Measurements from ENCODE around the gene TSHZ2. TPM values are rescaled to one million over a fixed set of nuclear protein-coding genes. Genes with fewer than 3 reads are reported as not detected.

TSHZ2 gene
- total and polyA plus RNA-seq, 9 of the 15 experiments (the other 6 are each of a cell fraction or from before 2014, with no cell fraction given) = 0.03 to 0.20 (median 0.05) TPM; not detected in 4

DNA sequence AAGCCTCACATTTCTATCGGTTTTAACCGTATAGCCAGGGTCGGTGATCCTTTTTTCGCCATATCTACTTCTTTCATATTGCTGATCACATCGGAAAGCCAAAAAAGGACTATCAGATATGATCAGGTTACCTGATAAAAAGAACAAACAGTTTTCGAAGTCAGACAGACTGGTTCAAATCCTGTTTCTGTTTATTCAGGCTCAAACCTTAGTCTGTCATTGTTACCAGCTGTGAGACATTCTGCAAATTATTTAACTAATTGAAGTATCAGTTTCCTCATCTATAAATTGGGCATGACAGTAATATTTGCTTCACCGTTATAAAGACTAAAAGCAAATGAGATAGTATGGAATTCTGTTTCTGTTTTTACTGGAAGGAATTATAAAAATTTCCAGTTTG is 111.3 kb downstream of the TSHZ2 start:
- Histone ChIP-seq H3K27me3 (ENCODE audit: control insufficient read depth in 2 of 2, insufficient read depth in 2 of 2, low read length in 2 of 2) (peaks cover 11 to 12% of the 10 kb centered on the region in 2 experiments), H3K4me3 (no peak overlapping the region), H3K9ac (ENCODE audit: insufficient read depth in 1 of 2, low read depth in 2 of 2, low read length in 2 of 2) (no peak overlapping the region), H3K79me2 (ENCODE audit: control insufficient read depth, insufficient read depth, low read length) (no peaks in the 10 kb centered on the region), H3K27ac (ENCODE audit: extremely low read depth, low read depth, low read length) (no peak overlapping the region), H4K20me1 (replicated peaks; ENCODE audit: control insufficient read depth, insufficient read depth, low read length) (no peaks in the 10 kb centered on the region), H3K9me1 (ENCODE audit: control insufficient read depth, insufficient read depth, low read length) (no peaks in the 10 kb centered on the region), H3K36me3 (ENCODE audit: control insufficient read depth, insufficient read depth, low read length) (no peaks in the 10 kb centered on the region), H2AFZ (ENCODE audit: low read depth, low read length) (no peak overlapping the region), H3K4me2 (ENCODE audit: insufficient read depth, low read length) (no peak overlapping the region), H3K4me1 (replicated peaks in 1 of 2; ENCODE audit: control insufficient read depth in 2 of 2, insufficient read depth in 2 of 2, low read length in 2 of 2) (no peaks in the 10 kb centered on the region), H3K9me3 (replicated peaks; ENCODE audit: control insufficient read depth, insufficient read depth, low read depth, low read length) (no peaks in the 10 kb centered on the region)
- ChIA-PET CTCF (ENCODE audit: low intra/inter-chr PET ratio) (no interaction called here), POLR2A (interaction anchor here (0.6 kb wide), 1 partner anchor 17 kb away, joined by 4 read pairs; no protein-coding TSS in a partner anchor)
- no peak for FAIRE-seq
- WGBS (ENCODE audit: insufficient coverage, low coverage, missing lambda C conversion rate) = under 1% methylated on average over 7 of the region's 7 CpGs
- intact Hi-C loops (cut with micrococcal nuclease) = no loop called here
- no peak for ATAC-seq
- TF ChIP-seq, protein P1, sequence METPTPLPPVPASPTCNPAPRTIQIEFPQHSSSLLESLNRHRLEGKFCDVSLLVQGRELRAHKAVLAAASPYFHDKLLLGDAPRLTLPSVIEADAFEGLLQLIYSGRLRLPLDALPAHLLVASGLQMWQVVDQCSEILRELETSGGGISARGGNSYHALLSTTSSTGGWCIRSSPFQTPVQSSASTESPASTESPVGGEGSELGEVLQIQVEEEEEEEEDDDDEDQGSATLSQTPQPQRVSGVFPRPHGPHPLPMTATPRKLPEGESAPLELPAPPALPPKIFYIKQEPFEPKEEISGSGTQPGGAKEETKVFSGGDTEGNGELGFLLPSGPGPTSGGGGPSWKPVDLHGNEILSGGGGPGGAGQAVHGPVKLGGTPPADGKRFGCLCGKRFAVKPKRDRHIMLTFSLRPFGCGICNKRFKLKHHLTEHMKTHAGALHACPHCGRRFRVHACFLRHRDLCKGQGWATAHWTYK (CRISPR knock-in tag; IDR thresholded peaks at IDR 0.05) = no peak
- TF ChIP-seq MED1 (CRISPR knock-in tag; IDR thresholded peaks at IDR 0.05; ENCODE audit: borderline replicate concordance) = no peak
- no peak for TF ChIP-seq DDX20 (tag; IDR thresholded peaks at IDR 0.05; ENCODE audit: low read depth)
- TF ChIP-seq CUX1 (CRISPR knock-in tag; IDR thresholded peaks at IDR 0.05) = no peak
- TF ChIP-seq HIVEP1 (CRISPR knock-in tag; IDR thresholded peaks at IDR 0.05) = no peak
- no peak for TF ChIP-seq BRD9 (IDR thresholded peaks at IDR 0.05; ENCODE audit: low read depth, partially characterized antibody)
- no peak for TF ChIP-seq ZNF695 (CRISPR knock-in tag; IDR thresholded peaks at IDR 0.05)
- no peak for DNase-seq (ENCODE audit: extremely low read depth in 1 of 4, low spot score in 3 of 4)
- in situ Hi-C loops (cut with MboI) = no loop called here
- BruUV-seq (replicated peaks) = no TSS peak
